Dendritic cell treated with granulocyte-macrophage colony-stimulating factor and Interleukin-4, amounts not matched to agents 40 ng/mL and 50 ng/mL, for 4 days (primary cell): ENCODE results near the gene TSGA10IP.

Experiments used
- H3K27ac Mint-ChIP-seq: one replicate; pipeline ENCODE4 v1.8.0; 2022; ENCODE audit warnings: mild to moderate bottlenecking, mixed read lengths
- H3K27me3 Mint-ChIP-seq: one replicate; pipeline ENCODE4 v1.8.0; 2022; ENCODE audit warnings: mild to moderate bottlenecking, mixed read lengths
- H3K36me3 Mint-ChIP-seq: one replicate; pipeline ENCODE4 v1.8.0; 2022; ENCODE audit warnings: low read depth, mixed read lengths
- H3K4me1 Mint-ChIP-seq: one replicate; pipeline ENCODE4 v1.8.0; 2022; ENCODE audit warnings: low read depth, mixed read lengths
- H3K4me3 Mint-ChIP-seq: one replicate; pipeline ENCODE4 v1.8.0; 2022; ENCODE audit warnings: mild to moderate bottlenecking, moderate library complexity, mixed read lengths
- H3K9me3 Mint-ChIP-seq: one replicate; pipeline ENCODE4 v1.8.0; 2022; ENCODE audit warnings: mixed read lengths
- intact Hi-C: fragments of 100-400 bp; cut with micrococcal nuclease; formaldehyde crosslinking; loops from one replicate; pipeline ENCODE4 v1.15.0; 2022

The TSGA10IP gene

GRCh38 chr11:65911682-65912568 is 33.4 kb upstream of the TSGA10IP start:
- H3K4me3 Mint-ChIP-seq, result no peak overlapping the region
- peak overlapping the region; percentile 4 for H3K27ac Mint-ChIP-seq
- intact Hi-C loops, result no loop called here
- H3K27me3 Mint-ChIP-seq, result peaks cover 14% of the 10 kb centered on the region
- no peaks in the 10 kb centered on the region for H3K9me3 Mint-ChIP-seq
- H3K36me3 Mint-ChIP-seq, result peaks cover 7% of the 10 kb centered on the region
- H3K4me1 Mint-ChIP-seq, result peaks cover 36% of the 10 kb centered on the region

GRCh38 chr11:65912845-65913244 is 32.4 kb upstream of the TSGA10IP start:
- intact Hi-C loops, result no loop called here
- no peak overlapping the region for H3K27ac Mint-ChIP-seq
- H3K9me3 Mint-ChIP-seq, result no peaks in the 10 kb centered on the region
- peaks cover 42% of the 10 kb centered on the region for H3K4me1 Mint-ChIP-seq
- no peak overlapping the region for H3K4me3 Mint-ChIP-seq
- H3K27me3 Mint-ChIP-seq, result peaks cover 12% of the 10 kb centered on the region
- H3K36me3 Mint-ChIP-seq, result peaks cover 12% of the 10 kb centered on the region

GRCh38 chr11:65915101-65915820 is 30.0 kb upstream of the TSGA10IP start:
- intact Hi-C loops, result loop anchor here (5.0 kb wide), 1 partner anchor 352 kb away; the partner anchor contains the start of gene RAB1B
- H3K36me3 Mint-ChIP-seq, result peaks cover 24% of the 10 kb centered on the region
- H3K27ac Mint-ChIP-seq, result peak overlapping the region; percentile 89
- H3K9me3 Mint-ChIP-seq, result no peaks in the 10 kb centered on the region
- H3K4me1 Mint-ChIP-seq, result peaks cover 46% of the 10 kb centered on the region
- H3K27me3 Mint-ChIP-seq, result peaks cover 5% of the 10 kb centered on the region
- H3K4me3 Mint-ChIP-seq, result peak overlapping the region; percentile 62

GRCh38 chr11:65915821-65916251 is 29.4 kb upstream of the TSGA10IP start:
- H3K4me3 Mint-ChIP-seq, result peak overlapping the region; percentile 62
- peaks cover 52% of the 10 kb centered on the region for H3K4me1 Mint-ChIP-seq
- H3K9me3 Mint-ChIP-seq, result no peaks in the 10 kb centered on the region
- intact Hi-C loops, result loop anchor here (5.0 kb wide), 1 partner anchor 351 kb away; the partner anchor contains the start of gene RAB1B
- peaks cover 5% of the 10 kb centered on the region for H3K27me3 Mint-ChIP-seq
- peaks cover 29% of the 10 kb centered on the region for H3K36me3 Mint-ChIP-seq
- peak overlapping the region; percentile 89 for H3K27ac Mint-ChIP-seq

- Mint-ChIP-seq H3K4me3 (peak overlapping the region; percentile 79), H3K4me1 (peaks cover 56% of the 10 kb centered on the region), H3K36me3 (peaks cover 35% of the 10 kb centered on the region), H3K9me3 (no peaks in the 10 kb centered on the region), H3K27me3 (peaks cover 5% of the 10 kb centered on the region), H3K27ac (peak overlapping the region; percentile 89)
- intact Hi-C loops, result loop anchor here (5.0 kb wide), 1 partner anchor 351 kb away; the partner anchor contains the start of gene RAB1B
These were observed 28.9 kb upstream of the TSGA10IP start for GRCh38 chr11:65916391-65916790.

- Mint-ChIP-seq H3K9me3 (no peaks in the 10 kb centered on the region), H3K36me3 (peaks cover 42% of the 10 kb centered on the region), H3K4me3 (peak overlapping the region; percentile 79), H3K4me1 (peaks cover 55% of the 10 kb centered on the region), H3K27me3 (peaks cover 2% of the 10 kb centered on the region), H3K27ac (peak overlapping the region; percentile 89)
- intact Hi-C loops, result loop anchor here (5.0 kb wide), 1 partner anchor 350 kb away; the partner anchor contains the start of gene RAB1B
These were observed 28.2 kb upstream of the TSGA10IP start for GRCh38 chr11:65917077-65917433.

- H3K4me1 Mint-ChIP-seq, result peaks cover 60% of the 10 kb centered on the region
- H3K36me3 Mint-ChIP-seq, result peaks cover 47% of the 10 kb centered on the region
- intact Hi-C loops, result loop anchor here (5.0 kb wide), 1 partner anchor 350 kb away; the partner anchor contains the start of gene RAB1B
- peak overlapping the region; percentile 89 for H3K27ac Mint-ChIP-seq
- H3K4me3 Mint-ChIP-seq, result peak overlapping the region; percentile 79
- H3K9me3 Mint-ChIP-seq, result no peaks in the 10 kb centered on the region
- peaks cover 2% of the 10 kb centered on the region for H3K27me3 Mint-ChIP-seq
These were observed 27.7 kb upstream of the TSGA10IP start for GRCh38 chr11:65917434-65918210.

- Mint-ChIP-seq H3K27me3 (peaks cover 2% of the 10 kb centered on the region), H3K9me3 (no peaks in the 10 kb centered on the region), H3K4me3 (peak within 1 kb of the TSS; percentile 97), H3K4me1 (peaks cover 62% of the 10 kb centered on the region), H3K36me3 (peaks cover 56% of the 10 kb centered on the region), H3K27ac (peak within 1 kb of the TSS; percentile 89)
- intact Hi-C loops, result loop anchor here (1.0 to 5.0 kb wide), 3 partner anchors 23 to 349 kb away; partner anchors contain the start of genes RAB1B and SART1
These were observed 26.8 kb upstream of the TSGA10IP start, which contains the start of gene C11orf68 for GRCh38 chr11:65918211-65919140. Gene C11orf68 (minus strand): TSS chr11:65919062. CDS start chr11:65919031, 31 bp downstream.

GRCh38 chr11:65919141-65919572 is 26.1 kb upstream of the TSGA10IP start, which contains the start of gene DRAP1:
Gene DRAP1 (plus strand): TSS chr11:65919426. CDS start chr11:65919502, 76 bp downstream.
- Mint-ChIP-seq H3K4me1 (peaks cover 66% of the 10 kb centered on the region), H3K27ac (peak within 1 kb of the TSS; percentile 89), H3K4me3 (peak within 1 kb of the TSS; percentile 97), H3K27me3 (peaks cover 2% of the 10 kb centered on the region), H3K36me3 (peaks cover 63% of the 10 kb centered on the region), H3K9me3 (no peaks in the 10 kb centered on the region)
- intact Hi-C loops, result loop anchor here (1.0 to 5.0 kb wide), 3 partner anchors 22 to 348 kb away; partner anchors contain the start of genes RAB1B and SART1

- H3K4me3 Mint-ChIP-seq, result peak overlapping the region; percentile 97
- H3K4me1 Mint-ChIP-seq, result peaks cover 67% of the 10 kb centered on the region
These were observed 25.5 kb upstream of the TSGA10IP start for GRCh38 chr11:65919573-65920371.

GRCh38 chr11:65920372-65920802 is 24.9 kb upstream of the TSGA10IP start:
- Mint-ChIP-seq H3K4me3 (peak overlapping the region; percentile 97), H3K36me3 (peaks cover 75% of the 10 kb centered on the region), H3K27me3 (no peaks in the 10 kb centered on the region), H3K9me3 (no peaks in the 10 kb centered on the region), H3K27ac (peak overlapping the region; percentile 89), H3K4me1 (peaks cover 66% of the 10 kb centered on the region)
- intact Hi-C loops, result no loop called here

More at GRCh38 chr11:65919573-65920371, 25.5 kb upstream of the TSGA10IP start:
- Mint-ChIP-seq H3K27me3 (no peaks in the 10 kb centered on the region), H3K36me3 (peaks cover 69% of the 10 kb centered on the region), H3K9me3 (no peaks in the 10 kb centered on the region), H3K27ac (peak overlapping the region; percentile 89)
- intact Hi-C loops, result loop anchor here (1.0 to 5.0 kb wide), 3 partner anchors 22 to 348 kb away; partner anchors contain the start of genes RAB1B and SART1
